RWPE1 (cell line): ENCODE results near the gene TACC2.
"Not testable (repeated sequence)": the region's sequence is repeated elsewhere in the genome, so short reads cannot be mapped to it uniquely, and the experiment has no call there.

Experiments used
- CTCF ChIA-PET: fragments of 350-600 bp; sonication (Branson Sonifier 250); formaldehyde crosslinking; extraction: SDS; loops from one replicate; lab custom pipeline; 2021; lab: Yijun Ruan, JAX
- POLR2A ChIA-PET: fragments of 400-600 bp; formaldehyde crosslinking; extraction: SDS; loops from one replicate; lab custom pipeline; 2020; ENCODE audit warnings: antibody characterized with exemption; ENCODE audit not compliant: low non-redundant PET; lab: Yijun Ruan, JAX
- DNase-seq: peaks from one replicate; pipeline ENCODE4 v3.0.0; 2012; ENCODE audit warnings: low spot score
- H3K27ac ChIP-seq: fragments of 450-650 bp; 2 replicates; pipeline ENCODE4 v1.5.1; 2017
- CTCF ChIP-seq: fragments of 450-650 bp; conservative IDR thresholded peaks from 2 replicates; pipeline ENCODE4 v1.5.1; 2017; ENCODE audit warnings: low read depth, mild to moderate bottlenecking

The TACC2 gene

GRCh38 chr10:122198631-122199030 lies 209.7 kb downstream of the TACC2 start:
- CTCF ChIA-PET, result interaction anchor here (0.6 kb wide), 1 partner anchor 223 kb away, joined by 3 read pairs; no protein-coding TSS in a partner anchor
- no peak for TF ChIP-seq CTCF
- 0 out of 2 replicates have a peak overlapping the region, but pooled peaks have one; percentile 0 for H3K27ac ChIP-seq
- DNase-seq, result no peak
- POLR2A ChIA-PET, result no interaction called here

DNA sequence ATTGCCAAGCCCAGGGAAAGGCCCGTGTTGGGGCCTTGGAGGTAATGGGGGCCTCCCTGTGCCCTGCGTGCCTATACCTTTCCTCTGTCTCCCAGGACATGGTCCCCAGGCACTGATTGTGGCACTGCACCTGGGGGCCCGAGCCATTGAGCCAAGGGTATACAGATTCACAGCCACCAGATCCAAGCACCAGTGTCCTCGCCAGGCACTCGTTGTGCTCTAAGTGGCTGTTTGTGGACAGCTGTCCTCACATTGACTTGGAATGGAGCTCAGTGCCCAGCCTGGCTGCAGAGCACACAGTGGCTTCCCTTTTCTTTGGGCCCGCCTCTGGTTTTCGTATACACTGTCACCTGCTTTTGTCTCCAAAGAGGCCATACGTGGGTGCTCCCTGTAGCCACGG lies 210.1 kb downstream of the TACC2 start:
- no peak for TF ChIP-seq CTCF
- H3K27ac ChIP-seq, result 0 out of 2 replicates have a peak overlapping the region, but pooled peaks have one; percentile 0
- POLR2A ChIA-PET, result no interaction called here
- DNase-seq, result no peak
- CTCF ChIA-PET, result no interaction called here

DNA sequence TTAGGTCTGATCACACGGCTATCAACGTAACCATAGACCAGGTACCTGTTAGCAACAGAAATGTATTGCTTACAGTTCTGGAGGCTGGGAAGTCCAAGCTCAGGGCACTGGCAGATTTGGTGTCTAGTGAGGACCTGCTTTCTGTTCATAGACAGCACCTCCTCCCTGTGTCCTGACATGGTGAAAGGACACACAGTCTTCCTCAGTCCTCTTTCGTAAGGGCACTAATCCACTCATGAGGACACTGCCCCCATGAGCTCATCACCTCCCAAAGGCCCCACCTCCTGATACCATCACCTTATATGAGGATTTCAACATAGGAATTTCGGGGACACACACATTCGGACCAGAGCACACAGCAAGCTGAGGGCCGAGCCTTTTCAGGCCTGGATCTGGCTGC lies 210.7 kb downstream of the TACC2 start:
- H3K27ac ChIP-seq, result no peak overlapping the region
- ChIA-PET POLR2A (no interaction called here), CTCF (no interaction called here)
- no peak for TF ChIP-seq CTCF
- no peak for DNase-seq

GRCh38 chr10:122201401-122201800 lies 212.4 kb downstream of the TACC2 start:
- H3K27ac ChIP-seq, result no peak overlapping the region
- DNase-seq, result no peak
- ChIA-PET POLR2A (no interaction called here), CTCF (no interaction called here)
- no peak for TF ChIP-seq CTCF

GRCh38 chr10:122203180-122203579 lies 214.2 kb downstream of the TACC2 start:
- CTCF ChIA-PET, POLR2A ChIA-PET, H3K27ac ChIP-seq, DNase-seq: not testable (repeated sequence)

DNA sequence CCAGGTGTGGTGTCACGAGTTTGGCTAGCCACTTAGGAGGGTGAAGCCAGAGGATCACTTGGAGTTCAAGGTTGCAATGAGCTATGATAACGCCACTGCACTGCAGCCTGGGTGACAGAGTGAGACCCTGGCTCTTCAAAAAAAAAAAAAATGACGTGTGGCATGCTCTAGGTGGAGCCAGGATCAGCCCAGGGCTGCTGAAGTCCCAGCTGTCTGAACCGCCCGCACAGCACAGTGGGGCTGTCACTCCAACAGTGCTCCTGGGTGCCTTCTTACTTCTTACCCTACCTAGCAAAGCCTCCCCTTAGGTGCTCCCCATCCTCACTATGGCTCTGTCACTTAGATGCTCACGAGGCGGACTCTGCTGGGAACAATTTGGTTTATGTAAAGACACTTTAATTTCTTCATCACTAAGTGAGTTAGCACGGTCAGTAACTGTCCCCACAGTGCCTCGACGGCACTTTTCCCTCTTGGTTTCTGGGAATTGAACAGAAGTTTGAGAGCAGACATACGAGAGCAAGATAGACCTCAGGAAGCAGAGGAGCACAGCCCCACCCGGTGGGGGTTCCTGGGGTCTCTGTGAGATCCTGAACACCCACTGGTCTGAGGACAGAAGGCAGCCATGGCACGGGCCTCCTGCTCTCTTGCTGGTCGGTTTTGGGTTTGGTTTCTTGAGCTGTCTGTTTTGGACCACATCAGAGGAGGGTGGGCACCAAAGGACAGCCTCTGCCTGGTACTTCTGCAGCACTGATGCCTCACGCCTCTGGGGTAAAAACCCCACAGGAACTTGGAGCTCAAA lies 215.9 kb downstream of the TACC2 start:
- CTCF ChIA-PET, result interaction anchor here (0.8 kb wide), 1 partner anchor 52 kb away, joined by 7 read pairs; no protein-coding TSS in a partner anchor
- TF ChIP-seq CTCF, result no peak
- DNase-seq, result no peak
- H3K27ac ChIP-seq, result no peak overlapping the region
- POLR2A ChIA-PET, result interaction anchor here (0.5 kb wide), 1 partner anchor 27 kb away, joined by 3 read pairs; no protein-coding TSS in a partner anchor

DNA sequence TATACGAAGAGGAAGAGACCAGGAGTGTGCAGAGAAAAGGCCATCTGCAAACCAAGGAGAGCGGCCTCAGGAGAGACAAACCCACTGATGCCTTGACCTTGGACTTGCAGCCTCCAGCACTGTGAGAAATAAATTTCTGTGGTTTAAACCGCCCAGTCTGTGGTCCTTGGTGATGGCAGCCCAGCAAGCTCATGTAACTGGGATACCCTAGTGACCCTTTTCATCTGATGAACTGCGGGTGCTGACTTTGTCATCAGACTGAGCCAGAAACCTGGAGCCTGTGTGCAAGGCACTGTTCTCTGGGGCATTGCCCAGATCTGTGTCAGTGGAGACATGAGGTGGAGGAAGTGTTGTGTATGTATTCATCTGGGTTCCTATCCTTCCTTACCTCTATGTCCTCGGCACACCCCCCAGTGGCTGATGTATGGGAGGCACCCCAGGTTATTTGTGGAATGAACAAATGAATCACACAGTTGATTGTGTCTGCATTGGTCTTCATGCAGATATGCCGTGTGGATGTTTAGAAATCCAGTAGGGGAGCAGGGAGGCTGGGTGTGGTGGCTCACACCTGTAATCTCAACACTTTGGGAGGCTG lies 217.6 kb downstream of the TACC2 start:
- CTCF ChIA-PET, result no interaction called here
- TF ChIP-seq CTCF, result no peak
- no peak overlapping the region for H3K27ac ChIP-seq
- POLR2A ChIA-PET, result no interaction called here
- DNase-seq, result peak; percentile 16
